Stimulated activated CD8-positive, alpha-beta memory T cell treated with anti-CD3 and anti-CD28 coated beads, Interleukin-12 subunit alpha, Interleukin-12 subunit beta, amount 100 ng/mL, for 24 hours (primary cell): ENCODE measurements around the gene CST9L.
A peak's percentile ranks its signal among the peaks of the same experiment; 100 is the strongest.

Experiments
- DNase-seq: peaks from one replicate; pipeline ENCODE4 v3.0.0-alpha.2; 2020; ENCODE audit errors: extremely low read depth

The CST9L gene, protein sequence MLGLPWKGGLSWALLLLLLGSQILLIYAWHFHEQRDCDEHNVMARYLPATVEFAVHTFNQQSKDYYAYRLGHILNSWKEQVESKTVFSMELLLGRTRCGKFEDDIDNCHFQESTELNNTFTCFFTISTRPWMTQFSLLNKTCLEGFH

DNA sequence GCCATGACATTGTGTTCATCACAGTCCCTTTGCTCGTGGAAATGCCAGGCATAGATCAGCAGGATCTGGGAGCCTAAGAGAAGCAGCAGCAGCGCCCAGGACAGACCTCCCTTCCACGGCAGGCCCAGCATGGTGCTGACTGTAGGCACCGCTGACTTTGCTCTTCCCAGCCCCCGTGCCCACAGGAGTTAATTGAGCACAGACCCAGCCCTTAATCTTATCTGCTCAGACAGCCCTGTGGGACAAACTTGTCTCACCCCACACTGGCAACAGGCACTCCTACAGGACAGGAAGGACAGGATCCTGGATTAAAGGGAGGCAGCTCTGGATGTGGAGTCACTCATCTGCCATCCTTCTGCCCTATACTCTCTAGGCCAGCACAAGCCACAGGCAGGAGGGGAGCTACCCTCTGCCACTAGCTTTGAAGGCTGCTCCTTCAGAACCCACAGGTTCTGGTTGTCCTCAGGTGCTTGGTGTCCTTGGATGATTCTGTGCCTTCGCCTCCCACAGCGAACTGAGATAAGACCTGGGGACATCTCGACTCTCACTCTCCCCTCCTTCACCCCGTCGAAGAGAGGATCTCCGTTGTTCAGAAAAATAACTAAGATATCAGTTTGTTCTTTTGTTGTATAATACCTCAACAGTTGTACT lies at the start of gene CST9L:
Gene CST9L, minus strand, starts transcription at position 165 of the 651 bp plus-strand sequence. Its CDS starts 34 bp downstream, at position 131.
- DNase-seq, result no peak

DNA sequence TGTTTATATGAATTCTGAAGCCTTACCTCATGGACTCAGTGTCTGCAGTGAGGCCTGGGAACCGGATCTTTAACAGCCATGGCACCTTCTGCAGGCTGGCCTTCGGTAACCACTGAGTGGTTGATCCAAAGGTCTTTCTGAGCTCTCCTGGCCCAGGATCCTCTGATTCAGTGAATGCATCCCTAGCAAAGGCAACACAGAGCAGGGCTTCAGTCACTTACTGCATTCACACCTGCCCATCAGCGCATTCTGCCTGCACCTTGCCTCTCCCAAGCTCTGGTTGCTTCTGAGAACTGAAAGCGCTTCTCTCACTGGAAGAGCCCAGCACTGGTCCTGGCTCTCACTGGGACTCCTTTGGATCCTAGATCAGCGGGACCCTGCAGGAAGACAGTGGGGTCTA lies 45.9 kb upstream of the CST9L start:
- DNase-seq, result no peak

DNA sequence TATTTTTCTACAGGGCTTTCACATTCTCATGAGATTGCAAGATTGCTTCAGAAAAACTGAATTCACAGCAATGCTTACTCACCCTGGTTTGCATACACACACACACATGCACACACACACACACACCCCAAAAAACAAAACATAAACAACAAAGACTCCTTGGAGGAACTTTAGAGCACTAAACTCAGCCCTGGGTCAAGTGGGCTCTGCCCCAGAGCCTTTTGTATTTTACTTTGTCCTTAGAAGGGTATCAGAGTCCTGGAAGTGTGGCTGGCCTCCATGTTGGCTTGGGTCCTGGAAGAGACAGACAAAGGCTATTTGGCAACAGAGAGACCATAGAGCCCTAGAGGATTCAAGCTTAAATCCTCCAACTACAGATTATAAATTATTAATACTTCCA lies 45.4 kb upstream of the CST9L start:
- DNase-seq, result no peak

DNA sequence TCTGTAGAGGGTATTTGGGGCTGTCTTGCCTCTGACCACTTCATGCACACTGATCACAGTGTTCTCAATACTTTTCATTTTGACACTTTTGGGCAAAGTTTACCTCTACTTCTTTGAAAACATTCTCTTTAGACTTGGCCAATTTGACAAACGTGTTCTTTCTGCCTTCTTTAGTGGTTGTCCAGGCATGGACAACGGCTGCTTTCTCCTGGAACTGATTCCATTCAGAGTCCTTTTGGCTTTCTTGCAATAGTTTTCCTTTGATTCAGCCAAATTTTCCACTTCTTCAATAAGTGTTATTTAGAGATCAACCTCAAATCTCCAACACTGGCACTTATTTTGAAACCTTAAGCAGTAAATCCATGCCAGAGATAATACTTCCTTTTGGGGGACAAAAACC lies 44.1 kb upstream of the CST9L start:
- no peak for DNase-seq

DNA sequence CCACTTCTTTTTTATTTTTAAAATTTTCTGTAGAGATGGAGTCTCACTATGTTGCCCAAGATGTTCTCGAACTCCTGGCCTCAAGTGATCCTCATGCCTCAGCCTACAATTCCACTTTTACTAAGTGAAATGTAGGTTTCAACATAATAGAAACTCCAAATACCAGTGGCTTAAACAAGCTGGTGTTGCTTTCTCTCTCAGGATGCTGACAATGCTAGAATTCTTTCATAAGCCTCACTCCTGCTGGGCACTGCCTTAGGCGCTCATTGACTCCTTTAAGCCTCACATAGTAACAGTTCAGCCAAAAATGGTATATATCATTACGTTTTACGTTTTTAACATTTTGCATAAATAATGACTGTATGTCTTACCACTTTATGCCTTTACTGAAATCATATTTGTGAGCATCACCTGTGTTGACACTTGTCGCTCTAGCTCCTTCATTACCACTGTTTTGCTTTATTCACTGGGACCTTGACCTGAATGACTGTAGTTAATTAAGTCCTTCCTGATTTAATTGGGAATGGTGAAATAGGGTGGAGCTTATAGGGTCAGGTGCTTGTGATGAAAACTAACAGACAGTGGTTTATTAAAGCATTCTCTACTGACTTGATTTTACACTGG lies 41.3 kb upstream of the CST9L start:
- no peak for DNase-seq

DNA sequence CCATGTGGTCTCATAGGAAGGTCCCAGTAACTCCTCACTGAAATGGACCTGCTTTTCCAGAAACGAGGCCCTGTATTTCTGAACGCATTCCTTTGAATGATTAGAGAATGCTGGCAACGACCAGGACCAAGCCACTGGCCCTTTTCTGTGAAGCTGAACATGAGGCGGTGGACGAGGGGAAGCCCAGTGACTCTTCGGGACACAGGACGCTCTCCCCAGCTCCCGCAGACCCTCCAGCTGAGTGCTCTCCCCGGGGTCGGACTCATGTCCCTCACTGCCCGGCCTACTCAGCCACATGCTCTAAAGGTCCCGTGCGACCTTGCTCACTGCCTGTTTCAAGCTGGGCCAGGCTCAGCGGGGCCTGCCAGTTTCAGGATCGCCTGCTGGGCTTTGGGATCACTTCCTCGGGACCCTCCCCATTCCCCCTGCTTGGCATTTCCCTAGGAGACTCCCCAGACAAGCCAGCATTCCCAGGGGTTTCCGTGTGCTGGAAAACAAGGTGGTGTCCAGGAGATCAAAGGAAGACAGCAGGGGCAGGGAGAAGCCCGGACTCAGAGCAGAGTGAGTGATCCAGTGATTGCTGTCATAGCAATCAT lies 40.1 kb upstream of the CST9L start:
- DNase-seq, result no peak

DNA sequence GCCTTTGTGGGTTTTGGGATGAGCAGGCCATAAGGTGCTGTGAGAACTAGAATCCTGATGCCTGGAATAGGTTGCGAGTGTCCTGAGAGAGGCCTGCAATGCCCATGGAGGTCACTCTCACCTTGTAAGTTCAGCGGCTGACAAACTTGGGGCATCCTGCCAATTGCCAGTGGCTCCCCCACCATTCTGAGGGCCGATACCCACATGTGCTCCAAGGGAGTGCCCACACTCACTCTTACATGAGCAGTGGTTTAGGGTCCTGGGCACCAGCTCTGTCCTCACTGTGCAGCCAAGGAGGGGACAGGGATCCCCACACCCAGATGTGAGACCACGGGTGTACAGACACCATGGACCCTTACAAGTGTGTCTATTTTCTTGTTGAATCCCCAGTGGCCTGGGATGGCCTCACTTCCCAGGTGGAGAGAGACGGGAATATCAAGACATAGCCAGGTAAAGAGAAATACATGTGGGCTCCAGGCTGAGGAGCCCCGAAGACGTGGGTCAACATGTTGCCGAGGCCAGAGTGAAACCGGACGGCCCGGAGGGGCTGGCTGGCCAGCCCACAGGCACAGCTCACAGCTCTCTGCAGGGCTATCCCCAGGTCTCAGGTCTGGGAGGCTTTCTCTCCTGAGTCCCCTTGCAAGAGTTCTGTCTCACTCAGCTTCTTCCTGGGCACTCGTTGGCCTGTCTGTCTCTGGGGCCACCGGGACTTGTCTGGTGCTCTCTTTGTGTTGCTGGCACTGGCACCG lies 39.4 kb upstream of the CST9L start:
- no peak for DNase-seq

DNA sequence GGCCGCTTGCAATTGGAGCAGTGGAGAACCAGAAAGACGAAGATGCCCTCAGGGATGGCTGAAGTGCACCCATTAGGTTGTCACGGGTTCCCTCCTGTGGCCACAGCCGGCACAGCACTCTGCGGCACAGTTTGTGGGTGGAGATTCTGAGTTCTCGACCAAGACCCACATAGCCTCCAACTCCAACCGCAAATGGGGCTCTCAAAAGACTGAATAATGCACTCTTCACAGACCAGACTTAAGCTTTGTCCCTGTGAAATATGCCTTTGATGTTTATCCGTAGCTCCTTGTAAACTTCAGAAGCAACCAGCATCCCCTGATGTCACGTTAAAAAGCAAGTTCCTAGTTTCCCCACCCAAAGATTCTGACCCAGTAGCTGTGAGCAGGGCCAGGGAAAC lies 38.4 kb upstream of the CST9L start:
- peak; percentile 27 for DNase-seq

DNA sequence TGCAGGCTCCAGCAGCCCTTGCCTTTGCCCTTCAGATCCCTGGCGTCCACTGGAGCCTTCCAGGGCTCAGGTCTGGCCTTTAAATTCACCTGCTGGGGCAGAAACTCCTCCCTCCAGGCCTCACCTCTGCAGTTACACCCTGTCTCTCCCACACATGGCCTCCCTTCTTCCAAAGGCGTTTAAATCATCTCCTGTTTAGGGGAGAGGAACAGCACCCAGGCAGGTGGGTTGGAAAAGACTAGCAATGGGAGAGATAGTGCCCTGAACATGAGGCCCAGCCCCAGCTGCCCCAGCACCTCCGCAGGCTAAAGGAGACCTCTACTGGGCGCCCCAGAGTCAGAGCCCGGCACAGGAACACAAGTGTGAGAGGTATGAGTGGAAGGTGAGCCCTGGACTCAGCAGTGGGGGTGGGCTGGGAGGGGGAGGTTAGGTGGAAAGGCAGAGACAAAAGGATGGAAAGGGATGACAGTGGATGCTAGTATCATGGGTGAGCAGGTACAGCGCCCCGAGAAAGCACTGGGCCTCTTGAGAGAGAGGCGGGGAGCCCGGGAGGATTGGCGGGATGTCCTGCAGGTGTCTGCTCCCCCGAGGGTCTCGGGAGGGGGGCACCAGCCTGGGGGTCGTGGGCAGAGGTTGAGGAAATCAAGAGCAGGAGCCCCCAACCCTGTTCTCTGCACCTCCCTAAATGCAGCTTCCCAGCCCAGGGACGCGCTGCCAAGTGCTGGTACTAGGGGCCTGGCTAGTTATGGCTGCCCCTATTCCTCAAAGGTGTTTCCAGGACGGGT lies 37.8 kb upstream of the CST9L start, which contains the start of gene CST9:
Gene CST9, minus strand, starts transcription at position 51 of the 785 bp plus-strand sequence. CDS start 53 bp downstream, outside the sequence.
- no peak for DNase-seq

DNA sequence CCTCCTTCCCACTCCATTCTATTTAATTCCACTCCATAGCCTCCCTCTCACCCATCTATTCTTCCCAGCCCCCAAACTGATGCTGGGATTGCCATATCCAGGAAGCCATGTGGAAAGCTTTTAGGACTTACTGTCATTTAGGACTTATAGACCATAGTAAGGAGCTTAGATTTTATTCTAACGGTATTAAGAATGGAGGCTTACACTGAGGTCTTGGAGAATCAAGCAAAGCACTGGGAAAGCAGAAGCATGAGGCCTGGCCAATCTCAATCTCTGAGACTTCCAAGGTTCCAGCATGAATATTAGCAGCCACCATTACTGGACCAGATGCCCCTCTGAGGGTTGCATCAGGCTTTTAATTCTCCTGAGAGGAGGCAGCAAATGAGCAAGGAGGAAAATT lies 36.0 kb upstream of the CST9L start:
- no peak for DNase-seq

DNA sequence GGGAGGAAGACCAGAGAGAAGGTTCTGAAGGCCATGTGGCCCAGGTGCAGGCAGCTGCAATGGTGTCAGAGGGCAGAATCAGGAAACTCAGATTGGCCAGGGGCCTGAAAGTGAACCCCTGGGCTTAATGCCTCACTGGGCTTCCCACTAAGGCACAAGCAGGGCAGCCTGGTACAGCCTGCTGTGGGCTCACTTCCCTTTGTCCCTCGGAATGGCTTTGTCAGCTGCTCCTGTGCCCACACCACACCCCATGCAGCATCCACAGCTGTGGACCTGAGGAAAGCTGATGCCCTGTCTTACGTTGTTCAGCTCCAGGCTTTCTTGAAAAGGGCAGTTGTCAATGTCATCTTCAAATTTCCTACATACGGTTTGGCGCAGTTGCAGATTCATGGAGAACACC lies 35.0 kb upstream of the CST9L start:
- no peak for DNase-seq

DNA sequence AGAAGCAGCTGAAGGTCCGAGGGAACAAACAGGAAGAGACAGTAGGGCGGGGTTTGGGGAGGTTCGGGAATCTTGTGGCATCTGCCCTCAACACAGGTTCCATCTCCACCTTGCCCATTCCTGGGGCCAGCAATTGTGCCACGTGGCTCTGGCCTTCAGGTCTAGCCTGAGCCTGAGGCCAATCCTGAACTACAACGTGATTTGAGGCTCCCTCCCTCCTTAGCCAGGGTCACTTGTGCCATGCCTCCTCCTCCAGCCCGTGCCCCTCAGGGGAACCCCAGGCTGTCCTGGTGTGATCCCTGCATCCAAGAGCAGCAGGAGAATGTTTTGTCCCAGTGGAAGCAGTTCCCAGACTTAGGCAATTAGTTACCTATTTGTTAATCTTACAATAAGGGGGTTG lies 34.4 kb upstream of the CST9L start:
- DNase-seq, result no peak

DNA sequence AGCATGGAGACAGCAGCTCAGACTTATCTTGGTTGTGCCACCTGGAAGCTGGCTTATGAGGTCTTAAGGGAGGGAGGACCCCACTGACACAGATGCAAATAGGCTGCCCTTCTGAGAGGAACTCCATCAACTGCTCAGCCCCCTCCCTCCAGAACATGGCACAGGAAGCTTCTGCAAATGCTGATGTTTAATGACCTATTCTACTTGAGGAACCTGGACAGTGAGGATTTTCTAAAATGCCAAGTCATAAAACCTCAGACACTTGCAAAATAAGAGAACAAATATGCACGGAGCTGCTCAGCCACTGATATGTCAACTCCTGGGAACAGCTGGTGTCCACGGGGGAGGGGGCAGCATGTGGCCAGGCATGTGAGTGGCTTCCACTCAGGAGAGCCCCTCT lies 34.0 kb upstream of the CST9L start:
- no peak for DNase-seq

DNA sequence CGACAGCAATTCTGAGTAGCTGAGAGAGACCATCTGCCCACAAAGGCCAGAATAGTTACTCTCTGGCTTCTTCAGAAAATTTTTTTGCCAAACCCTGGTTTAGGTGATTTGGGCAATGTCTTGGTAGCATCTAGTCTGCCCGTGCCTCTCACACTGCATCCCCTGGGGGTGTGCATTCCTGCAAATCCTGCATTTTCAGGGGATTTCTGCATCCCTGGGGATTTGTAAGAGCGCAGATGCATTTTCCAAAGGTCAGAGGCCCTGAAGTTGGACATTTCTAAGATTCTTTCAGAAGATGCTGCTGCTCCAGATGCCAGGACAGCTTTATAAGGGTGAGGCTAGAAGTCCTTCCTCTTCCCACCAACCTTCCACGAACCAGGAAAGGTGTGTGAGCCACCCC lies 33.4 kb upstream of the CST9L start:
- no peak for DNase-seq

DNA sequence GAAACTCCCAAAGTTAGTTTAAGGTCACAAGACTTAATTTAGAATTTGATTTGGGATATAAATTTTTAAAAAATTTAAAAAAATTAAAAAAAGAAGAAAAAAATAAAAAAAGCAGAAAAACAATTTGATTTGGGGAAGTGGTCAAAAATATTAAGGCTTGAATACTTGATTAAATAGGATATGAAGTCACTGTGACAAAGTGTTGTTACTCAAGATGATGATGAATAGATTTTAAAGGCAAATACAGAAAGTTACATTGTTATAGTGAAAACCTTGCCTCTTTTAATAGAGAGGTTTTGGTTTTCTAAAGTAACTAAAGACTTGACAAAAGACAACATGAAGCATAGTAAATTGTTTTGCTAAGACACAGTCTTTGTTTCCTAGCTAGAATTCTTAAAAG lies 30.2 kb upstream of the CST9L start:
- no peak for DNase-seq

DNA sequence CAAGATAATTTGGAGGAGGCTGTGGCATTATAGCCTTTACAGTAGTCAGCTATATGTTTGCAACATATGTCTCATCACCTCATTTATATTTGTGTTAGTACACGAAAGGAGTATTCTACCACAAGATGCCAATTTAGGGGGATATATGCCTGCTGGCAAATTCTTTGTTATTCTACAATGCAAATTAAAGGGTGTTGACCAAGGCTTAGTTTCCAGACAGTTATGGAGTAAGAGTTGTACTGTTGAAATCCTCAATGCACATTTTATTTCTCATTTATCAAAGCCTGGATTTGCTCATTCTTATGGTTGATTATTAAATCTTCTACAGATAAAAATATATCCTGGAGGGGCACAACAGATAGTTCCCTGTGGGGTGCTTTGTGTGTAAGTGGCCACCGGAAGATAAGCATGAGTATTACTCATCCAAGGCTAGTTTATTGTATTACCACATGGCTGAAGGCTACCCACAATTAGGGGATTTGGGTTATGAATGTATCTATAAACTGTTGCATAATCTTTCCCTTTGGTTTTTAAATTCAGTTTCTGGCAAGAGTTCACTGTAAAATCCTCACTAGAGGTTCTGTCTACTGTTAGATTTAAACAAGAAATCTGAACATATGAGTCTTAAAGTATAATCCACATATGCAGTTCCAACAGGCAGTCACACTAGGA lies 28.4 kb upstream of the CST9L start:
- DNase-seq, result no peak

DNA sequence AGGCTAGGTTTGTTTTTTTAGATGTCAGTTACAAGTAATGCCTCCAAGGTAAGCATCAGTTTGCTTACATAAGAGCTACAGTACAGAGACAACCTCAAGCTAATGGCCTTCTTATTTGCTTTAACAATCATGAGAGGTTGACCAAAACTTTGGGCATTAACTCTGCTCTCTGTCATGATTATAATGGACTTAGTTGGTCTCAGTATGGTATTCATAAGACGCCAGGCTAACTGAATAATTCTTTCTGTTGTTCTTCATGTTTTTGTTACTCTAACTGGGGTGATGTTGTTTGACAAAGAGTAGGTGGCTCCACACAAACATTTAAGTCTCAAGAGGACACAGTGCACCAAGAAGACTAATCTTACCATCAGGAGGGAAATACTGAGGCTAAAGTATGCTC lies 27.7 kb upstream of the CST9L start:
- DNase-seq, result no peak

DNA sequence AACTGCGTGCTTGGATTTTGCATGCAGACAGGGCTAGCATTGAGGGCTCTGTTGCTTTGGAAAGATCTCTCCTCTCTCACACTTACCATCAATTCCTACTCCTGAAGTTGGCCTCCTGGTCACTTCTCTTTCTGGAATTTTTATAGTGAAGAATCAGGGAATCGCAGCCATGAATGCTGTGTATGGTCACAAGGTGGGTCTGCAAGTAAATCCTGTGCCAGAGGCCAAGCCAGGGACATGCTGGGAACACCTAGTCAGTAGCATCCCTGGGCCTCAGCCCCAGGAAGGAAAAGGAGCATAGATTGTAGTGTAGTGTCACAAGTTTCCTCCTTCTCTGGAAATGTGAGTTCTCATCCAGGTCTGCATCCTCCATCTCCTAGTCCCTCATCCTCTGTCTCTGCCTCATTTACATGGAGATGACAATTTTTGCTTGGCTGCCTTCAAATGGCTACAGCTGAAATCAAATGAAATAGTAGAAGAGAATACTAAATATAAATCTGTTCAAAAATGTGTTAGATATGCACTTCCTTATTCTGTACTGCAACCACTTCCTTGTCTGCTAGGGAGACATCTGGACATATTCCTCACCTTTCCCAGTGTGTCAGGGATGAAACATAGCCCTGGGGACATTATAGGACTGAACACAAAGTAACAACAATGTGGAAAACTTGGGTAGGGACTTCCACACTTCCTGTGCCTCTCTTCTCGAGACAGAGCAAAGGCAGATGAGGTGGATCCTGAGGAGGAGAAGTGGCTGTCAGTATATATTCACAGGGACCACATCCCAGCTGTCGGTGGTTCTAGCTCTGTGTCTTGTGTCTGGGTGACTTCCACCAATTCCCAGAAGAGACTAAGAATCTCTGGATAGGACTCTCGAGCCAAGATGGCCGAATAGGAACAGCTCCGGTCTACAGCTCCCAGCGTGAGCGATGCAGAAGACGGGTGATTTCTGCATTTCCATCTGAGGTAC lies 20.4 kb upstream of the CST9L start:
- DNase-seq, result no peak

DNA sequence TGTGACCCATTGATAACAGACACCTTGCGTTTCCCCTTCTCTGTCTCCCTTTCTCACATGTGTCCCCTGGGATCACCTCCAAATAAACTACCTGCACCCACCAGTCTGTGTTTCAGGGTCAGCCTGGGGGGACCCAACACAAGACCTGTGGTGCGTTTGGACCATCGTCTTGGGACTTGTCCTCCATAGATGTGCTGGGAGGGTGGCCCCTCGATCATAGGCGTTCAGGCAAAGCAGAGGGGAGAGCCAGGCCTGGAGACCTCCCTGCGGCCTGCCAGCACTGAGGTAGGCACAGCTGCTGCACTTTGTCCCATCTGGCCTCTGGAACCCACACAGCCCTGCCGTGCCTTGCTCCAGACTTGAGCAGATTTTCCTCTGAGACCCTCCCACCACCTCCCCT lies 19.3 kb upstream of the CST9L start:
- no peak for DNase-seq
